ENCODE data around the gene CRYAA. TPM values are rescaled to one million over a fixed set of nuclear protein-coding genes. Genes with fewer than 3 reads are reported as not detected.
A peak's percentile ranks its signal among the peaks of the same experiment; 100 is the strongest.

Gene CRYAA
- total RNA-seq, 1 donor from 2014 or later = not detected

- H3K36me3 ChIP-seq = no peaks in the 10 kb centered on the region
- no peaks in the 10 kb centered on the region for H3K9me3 ChIP-seq (ENCODE audit: low read depth)
- no peaks in the 10 kb centered on the region for H3K79me2 ChIP-seq (ENCODE audit: low read depth)
- TF ChIP-seq EZH2phosphoT487 (IDR thresholded peaks at IDR 0.05) (no peak), EZH2 (IDR thresholded peaks at IDR 0.05) (no peak), CTCF (IDR thresholded peaks at IDR 0.05) (no peak)
- Mint-ChIP-seq H3K27me3 (ENCODE audit: insufficient read depth, low read depth) (peaks cover 6% of the 10 kb centered on the region), H3K4me1 (no peaks in the 10 kb centered on the region), H3K27ac (no peak overlapping the region), H3K9me3 (peaks cover 3% of the 10 kb centered on the region), H3K36me3 (no peaks in the 10 kb centered on the region), H3K4me3 (peak overlapping the region; percentile 10)
- H2AFZ ChIP-seq (replicated peaks) = no peak overlapping the region
- H3K4me1 ChIP-seq = no peaks in the 10 kb centered on the region
- H3F3A ChIP-seq (ENCODE audit: low read depth) = no peaks in the 10 kb centered on the region
- no peaks in the 10 kb centered on the region for H3K27me3 ChIP-seq
- H3K27ac ChIP-seq = no peak overlapping the region
- H4K20me1 ChIP-seq (ENCODE audit: low read depth) = no peaks in the 10 kb centered on the region
- H3K9ac ChIP-seq = no peak overlapping the region
- H3K4me2 ChIP-seq = no peak overlapping the region
- no peak overlapping the region for H3K4me3 ChIP-seq
- DNase-seq (ENCODE audit: low spot score) = no peak
These were observed 39.9 kb downstream of the CRYAA start for GRCh38 chr21:43208561-43209332.

GRCh38 chr21:43209575-43210453, 41.0 kb downstream of the CRYAA start:
- no peaks in the 10 kb centered on the region for H3K4me1 Mint-ChIP-seq
- no peak overlapping the region for H2AFZ ChIP-seq (replicated peaks)

GRCh38 chr21:43210454-43211071, 41.8 kb downstream of the CRYAA start:
- no peaks in the 10 kb centered on the region for H3K4me1 Mint-ChIP-seq
- Histone ChIP-seq H3K9me3 (ENCODE audit: low read depth) (no peaks in the 10 kb centered on the region), H3K9ac (no peak overlapping the region), H2AFZ (replicated peaks) (no peak overlapping the region), H3K4me2 (no peak overlapping the region), H4K20me1 (ENCODE audit: low read depth) (no peaks in the 10 kb centered on the region), H3K4me1 (no peaks in the 10 kb centered on the region), H3K27ac (no peak overlapping the region), H3K4me3 (no peak overlapping the region), H3F3A (ENCODE audit: low read depth) (no peaks in the 10 kb centered on the region), H3K79me2 (ENCODE audit: low read depth) (no peaks in the 10 kb centered on the region), H3K27me3 (no peaks in the 10 kb centered on the region), H3K36me3 (no peaks in the 10 kb centered on the region)
- peaks cover 3% of the 10 kb centered on the region for H3K9me3 Mint-ChIP-seq
- no peaks in the 10 kb centered on the region for H3K36me3 Mint-ChIP-seq
- no peak for DNase-seq (ENCODE audit: low spot score)
- TF ChIP-seq EZH2phosphoT487 (IDR thresholded peaks at IDR 0.05) (no peak), EZH2 (IDR thresholded peaks at IDR 0.05) (no peak), CTCF (IDR thresholded peaks at IDR 0.05) (no peak)
- no peak overlapping the region for H3K4me3 Mint-ChIP-seq
- H3K27ac Mint-ChIP-seq = peak overlapping the region; percentile 87
- peaks cover 6% of the 10 kb centered on the region for H3K27me3 Mint-ChIP-seq (ENCODE audit: insufficient read depth, low read depth)

More at GRCh38 chr21:43209575-43210453, 41.0 kb downstream of the CRYAA start:
- DNase-seq (ENCODE audit: low spot score) = no peak
- Histone ChIP-seq H3K36me3 (no peaks in the 10 kb centered on the region), H3F3A (ENCODE audit: low read depth) (no peaks in the 10 kb centered on the region), H4K20me1 (ENCODE audit: low read depth) (no peaks in the 10 kb centered on the region), H3K9me3 (ENCODE audit: low read depth) (no peaks in the 10 kb centered on the region), H3K4me3 (no peak overlapping the region), H3K4me1 (no peaks in the 10 kb centered on the region), H3K27me3 (no peaks in the 10 kb centered on the region), H3K4me2 (no peak overlapping the region), H3K9ac (no peak overlapping the region), H3K79me2 (ENCODE audit: low read depth) (no peaks in the 10 kb centered on the region), H3K27ac (no peak overlapping the region)
- no peaks in the 10 kb centered on the region for H3K36me3 Mint-ChIP-seq
- peak overlapping the region; percentile 74 for H3K27ac Mint-ChIP-seq
- TF ChIP-seq EZH2phosphoT487 (IDR thresholded peaks at IDR 0.05) = no peak
- no peak for TF ChIP-seq EZH2 (IDR thresholded peaks at IDR 0.05)
- no peak for TF ChIP-seq CTCF (IDR thresholded peaks at IDR 0.05)
- peaks cover 3% of the 10 kb centered on the region for H3K9me3 Mint-ChIP-seq
- no peak overlapping the region for H3K4me3 Mint-ChIP-seq
- peaks cover 6% of the 10 kb centered on the region for H3K27me3 Mint-ChIP-seq (ENCODE audit: insufficient read depth, low read depth)
